ENCODE measurements around the gene CYP24A1.

GRCh38 chr20:54217762-54218161, 44.0 kb upstream of the CYP24A1 start:
- TF ChIP-seq, protein P1, sequence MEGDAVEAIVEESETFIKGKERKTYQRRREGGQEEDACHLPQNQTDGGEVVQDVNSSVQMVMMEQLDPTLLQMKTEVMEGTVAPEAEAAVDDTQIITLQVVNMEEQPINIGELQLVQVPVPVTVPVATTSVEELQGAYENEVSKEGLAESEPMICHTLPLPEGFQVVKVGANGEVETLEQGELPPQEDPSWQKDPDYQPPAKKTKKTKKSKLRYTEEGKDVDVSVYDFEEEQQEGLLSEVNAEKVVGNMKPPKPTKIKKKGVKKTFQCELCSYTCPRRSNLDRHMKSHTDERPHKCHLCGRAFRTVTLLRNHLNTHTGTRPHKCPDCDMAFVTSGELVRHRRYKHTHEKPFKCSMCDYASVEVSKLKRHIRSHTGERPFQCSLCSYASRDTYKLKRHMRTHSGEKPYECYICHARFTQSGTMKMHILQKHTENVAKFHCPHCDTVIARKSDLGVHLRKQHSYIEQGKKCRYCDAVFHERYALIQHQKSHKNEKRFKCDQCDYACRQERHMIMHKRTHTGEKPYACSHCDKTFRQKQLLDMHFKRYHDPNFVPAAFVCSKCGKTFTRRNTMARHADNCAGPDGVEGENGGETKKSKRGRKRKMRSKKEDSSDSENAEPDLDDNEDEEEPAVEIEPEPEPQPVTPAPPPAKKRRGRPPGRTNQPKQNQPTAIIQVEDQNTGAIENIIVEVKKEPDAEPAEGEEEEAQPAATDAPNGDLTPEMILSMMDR (IDR thresholded peaks at IDR 0.05): no peak
- TF ChIP-seq POLR2A (IDR thresholded peaks at IDR 0.05): no peak
